Karpas-422 (cell line): ENCODE results near the gene PUM2. TPM values are rescaled to one million over a fixed set of nuclear protein-coding genes. Genes with fewer than 3 reads are reported as not detected.
A peak's percentile ranks its signal among the peaks of the same experiment; 100 is the strongest.

ENCODE experiments used
- DNase-seq: peaks from one replicate; pipeline ENCODE4 v3.0.0-alpha.2; 2015
- H2AFZ ChIP-seq: fragments of 200-600 bp; sonication (generic); 2 replicates; pipeline ENCODE4 v1.6.1; 2014; ENCODE audit warnings: antibody characterized with exemption, low read length, mixed read lengths
- H3K27ac ChIP-seq: fragments of 200-600 bp; sonication (generic); 2 replicates; pipeline ENCODE4 v1.5.1; 2014; ENCODE audit warnings: mild to moderate bottlenecking, low read length, moderate library complexity
- H3K27me3 ChIP-seq: fragments of 200-600 bp; sonication (generic); 2 replicates; pipeline ENCODE4 v1.6.1; 2014; ENCODE audit warnings: low read length, mixed read lengths
- H3K36me3 ChIP-seq: fragments of 200-600 bp; sonication (generic); 2 replicates; pipeline ENCODE4 v1.6.1; 2014; ENCODE audit warnings: low read length, mixed read lengths; ENCODE audit not compliant: insufficient read depth
- H3K4me1 ChIP-seq: fragments of 200-600 bp; sonication (generic); 2 replicates; pipeline ENCODE4 v1.6.1; 2014; ENCODE audit warnings: mild to moderate bottlenecking, low read length, mixed read lengths
- H3K4me2 ChIP-seq: fragments of 200-600 bp; sonication (generic); 2 replicates; pipeline ENCODE4 v1.6.1; 2014; ENCODE audit warnings: low read length, low read depth, mild to moderate bottlenecking; ENCODE audit not compliant: poor library complexity, severe bottlenecking
- H3K4me3 ChIP-seq: fragments of 200-600 bp; sonication (generic); 2 replicates; pipeline ENCODE4 v1.5.1; 2014; ENCODE audit warnings: mild to moderate bottlenecking, antibody characterized with exemption, low read length, mixed read lengths
- H3K79me2 ChIP-seq: fragments of 200-600 bp; sonication (generic); 2 replicates; pipeline ENCODE4 v1.6.1; 2014; ENCODE audit warnings: mild to moderate bottlenecking, low read length, mixed read lengths
- H3K9ac ChIP-seq: fragments of 200-600 bp; sonication (generic); 2 replicates; pipeline ENCODE4 v1.6.0; 2014; ENCODE audit warnings: low read length
- H3K9me2 ChIP-seq: fragments of 200-600 bp; sonication (generic), shearing (Covaris generic); replicated peaks from 2 replicates; pipeline ENCODE4 v1.6.0; 2014; ENCODE audit warnings: mild to moderate bottlenecking, low read length, moderate library complexity; ENCODE audit not compliant: insufficient read depth
- H3K9me3 ChIP-seq: fragments of 300-700, 200-600 bp; sonication (generic); 2 replicates; pipeline ENCODE4 v1.6.1; 2014; ENCODE audit warnings: low read length, mixed read lengths
- H4K20me1 ChIP-seq: fragments of 200-600 bp; sonication (generic); 2 replicates; pipeline ENCODE4 v1.6.1; 2014; ENCODE audit warnings: mild to moderate bottlenecking, antibody characterized with exemption, low read length, low read depth; ENCODE audit not compliant: insufficient read depth
- total RNA-seq: library from RNA; depleted of rRNA; stranded (reverse); fragments of >200 nt; shearing (Covaris generic); gene quantifications from 2 replicates; pipeline ENCODE4 v1.2.3, GENCODE V29; 2014; ENCODE audit warnings: low replicate concordance

Gene PUM2
- total RNA-seq, 1 experiment from 2014 or later = 80.3 TPM

DNA sequence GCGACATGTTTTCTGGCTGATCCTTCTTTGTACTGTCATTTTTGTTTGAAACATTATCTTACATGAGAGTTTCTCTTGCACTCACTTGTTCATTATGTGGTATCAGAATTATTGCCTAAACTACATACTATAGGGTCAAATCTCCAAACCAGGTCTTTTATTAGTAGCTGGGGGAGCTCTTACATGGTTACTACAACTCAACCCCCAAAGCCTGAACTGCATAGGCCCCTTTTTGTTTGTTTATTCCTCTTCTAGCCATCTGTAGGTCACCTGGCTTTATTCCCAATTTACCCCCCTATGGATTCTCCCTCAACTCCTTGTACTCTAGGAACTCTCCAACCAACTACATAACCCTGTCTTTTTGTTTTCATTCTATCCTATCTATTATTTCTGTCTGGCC, 46.7 kb downstream of the PUM2 start:
- peak overlapping the region; percentile 16; the same call in 1 of the 2 replicates for H3K27ac ChIP-seq
- H3K4me2 ChIP-seq = no peak overlapping the region
- H3K9ac ChIP-seq = no peak overlapping the region
- H3K4me3 ChIP-seq = no peak overlapping the region
- no peaks in the 10 kb centered on the region for H3K9me3 ChIP-seq
- DNase-seq = no peak
- peaks cover 4% of the 10 kb centered on the region; the same call in 1 of the 2 replicates for H4K20me1 ChIP-seq
- no peaks in the 10 kb centered on the region for H3K9me2 ChIP-seq
- no peak overlapping the region for H2AFZ ChIP-seq
- H3K36me3 ChIP-seq = peaks cover 40% of the 10 kb centered on the region
- H3K79me2 ChIP-seq = peaks cover 91% of the 10 kb centered on the region
- no peaks in the 10 kb centered on the region for H3K27me3 ChIP-seq
- H3K4me1 ChIP-seq = no peaks in the 10 kb centered on the region

DNA sequence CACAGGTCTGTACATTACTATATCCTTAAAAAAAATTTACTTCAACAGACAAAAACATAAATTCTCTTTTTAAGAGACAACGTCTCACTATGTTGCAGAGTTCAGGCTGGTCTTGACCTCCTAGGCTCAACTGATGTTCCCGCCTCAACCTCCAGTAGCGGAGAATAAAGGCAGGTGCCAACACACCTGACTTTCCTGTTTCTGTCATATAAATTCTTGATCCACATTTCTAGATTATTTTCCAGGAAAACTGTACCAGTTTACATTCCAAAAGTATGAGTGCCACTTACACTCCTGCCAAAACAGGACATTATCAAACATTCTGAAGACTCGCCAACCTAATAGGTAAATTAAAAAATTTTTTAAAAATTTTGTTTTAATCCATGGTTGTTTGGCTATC, 48.6 kb downstream of the PUM2 start:
- Histone ChIP-seq H3K79me2 (peaks cover 86% of the 10 kb centered on the region), H3K4me3 (no peak overlapping the region), H2AFZ (no peak overlapping the region), H3K27ac (no peak overlapping the region), H3K4me2 (no peak overlapping the region), H3K9me2 (no peaks in the 10 kb centered on the region), H3K36me3 (peaks cover 26% of the 10 kb centered on the region), H4K20me1 (peaks cover 4% of the 10 kb centered on the region; the same call in 1 of the 2 replicates), H3K9ac (no peak overlapping the region), H3K4me1 (no peaks in the 10 kb centered on the region), H3K27me3 (no peaks in the 10 kb centered on the region), H3K9me3 (no peaks in the 10 kb centered on the region)
- DNase-seq = no peak

DNA sequence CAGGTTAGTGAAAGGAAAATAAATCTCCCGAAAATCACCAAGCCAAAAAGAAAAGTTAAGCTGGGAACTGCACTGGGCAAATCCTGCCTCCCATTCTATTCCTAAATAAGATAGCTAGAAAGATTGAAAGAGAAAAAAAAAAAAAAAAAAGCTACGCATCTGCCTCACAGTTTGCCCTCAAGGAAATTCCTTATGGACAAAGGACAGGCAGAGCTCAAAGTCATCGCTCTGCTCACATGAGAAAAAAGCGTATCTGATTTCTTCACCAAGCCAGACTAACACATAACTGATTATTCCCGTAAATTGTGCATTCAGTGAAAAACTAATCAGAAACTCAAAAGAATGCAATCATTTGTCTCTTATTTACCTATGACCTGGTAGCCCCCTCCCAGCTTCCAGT, 50.0 kb downstream of the PUM2 start:
- H4K20me1 ChIP-seq = peaks cover 4% of the 10 kb centered on the region; the same call in 1 of the 2 replicates
- no peaks in the 10 kb centered on the region for H3K9me2 ChIP-seq
- H3K4me2 ChIP-seq = no peak overlapping the region
- H3K4me3 ChIP-seq = no peak overlapping the region
- DNase-seq = no peak
- no peaks in the 10 kb centered on the region for H3K4me1 ChIP-seq
- peaks cover 84% of the 10 kb centered on the region for H3K79me2 ChIP-seq
- H3K9ac ChIP-seq = no peak overlapping the region
- no peaks in the 10 kb centered on the region for H3K9me3 ChIP-seq
- no peak overlapping the region for H2AFZ ChIP-seq
- H3K27me3 ChIP-seq = no peaks in the 10 kb centered on the region
- no peak overlapping the region for H3K27ac ChIP-seq
- peaks cover 18% of the 10 kb centered on the region; the same call in 1 of the 2 replicates for H3K36me3 ChIP-seq

DNA sequence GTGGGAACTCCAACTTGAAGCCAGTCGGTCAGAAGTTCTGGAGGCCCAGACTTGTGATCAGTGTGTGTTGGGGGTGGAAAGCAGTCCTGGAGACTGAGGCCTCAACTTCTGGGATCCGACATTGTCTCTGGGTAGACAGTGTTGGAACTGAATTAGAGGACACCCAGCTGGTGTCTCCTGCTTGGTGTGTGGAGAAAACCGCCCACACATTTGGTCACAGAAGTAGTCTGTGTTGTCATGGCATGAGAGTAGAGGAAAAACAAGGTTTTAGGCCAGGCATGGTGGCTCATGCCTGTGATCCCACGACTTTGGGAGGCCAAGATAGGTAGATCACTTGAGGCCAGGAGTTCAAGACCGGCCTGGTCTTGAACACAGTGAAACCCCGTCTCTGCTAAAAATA, 51.5 kb downstream of the PUM2 start:
- no peak for DNase-seq
- Histone ChIP-seq H4K20me1 (0 out of 2 replicates have a peak, but pooled peaks cover 4% of the 10 kb centered on the region), H3K9me2 (no peaks in the 10 kb centered on the region), H2AFZ (no peak overlapping the region), H3K9me3 (no peaks in the 10 kb centered on the region), H3K4me3 (no peak overlapping the region), H3K79me2 (peaks cover 84% of the 10 kb centered on the region), H3K36me3 (peaks cover 21% of the 10 kb centered on the region; the same call in 1 of the 2 replicates), H3K4me2 (no peak overlapping the region), H3K27ac (no peak overlapping the region), H3K27me3 (no peaks in the 10 kb centered on the region), H3K9ac (no peak overlapping the region), H3K4me1 (no peaks in the 10 kb centered on the region)

DNA sequence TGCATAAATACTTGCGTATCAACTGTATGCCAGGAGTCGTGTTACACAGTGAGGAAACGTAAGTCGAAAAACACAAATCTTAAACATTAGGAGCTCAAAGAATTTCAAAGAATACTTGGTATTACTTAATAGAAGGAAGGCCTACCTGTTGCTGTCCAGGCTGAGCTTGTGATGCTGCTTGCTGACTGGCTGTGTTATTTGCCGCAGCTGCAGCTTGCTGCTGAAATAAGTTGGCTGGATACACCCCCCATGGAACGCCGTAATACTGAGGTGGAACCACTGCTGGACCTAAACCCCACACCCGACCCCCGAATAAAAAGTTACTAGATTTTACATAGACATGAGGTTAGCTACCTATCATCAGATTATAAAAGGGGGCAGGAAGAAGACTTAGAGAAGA, 56.4 kb downstream of the PUM2 start:
- no peak overlapping the region for H3K4me3 ChIP-seq
- peaks cover 74% of the 10 kb centered on the region for H3K79me2 ChIP-seq
- DNase-seq = no peak
- no peaks in the 10 kb centered on the region for H3K9me2 ChIP-seq
- no peaks in the 10 kb centered on the region for H3K9me3 ChIP-seq
- H2AFZ ChIP-seq = no peak overlapping the region
- H4K20me1 ChIP-seq = 0 out of 2 replicates have a peak, but pooled peaks cover 4% of the 10 kb centered on the region
- H3K27ac ChIP-seq = no peak overlapping the region
- no peaks in the 10 kb centered on the region for H3K4me1 ChIP-seq
- H3K9ac ChIP-seq = no peak overlapping the region
- no peak overlapping the region for H3K4me2 ChIP-seq
- no peaks in the 10 kb centered on the region for H3K27me3 ChIP-seq
- peaks cover 38% of the 10 kb centered on the region; the same call in 1 of the 2 replicates for H3K36me3 ChIP-seq

DNA sequence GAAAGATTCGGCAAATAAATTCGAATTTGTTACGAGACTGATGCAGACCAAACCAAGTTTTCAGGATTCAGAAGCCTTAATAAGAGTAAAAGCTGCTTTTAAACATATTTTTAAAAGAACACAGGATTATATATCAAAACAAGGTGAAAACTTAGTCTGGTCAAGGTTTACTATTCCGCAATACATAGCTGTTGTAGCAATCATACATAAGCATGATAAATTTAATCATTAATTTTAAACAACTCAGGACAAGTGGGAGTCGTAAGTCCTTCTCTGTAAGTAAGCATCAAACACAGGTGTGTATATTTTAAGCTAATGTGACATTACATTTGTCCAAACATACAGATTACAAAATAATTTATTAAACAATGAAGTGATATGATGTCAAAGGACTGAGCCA, 57.7 kb downstream of the PUM2 start:
- Histone ChIP-seq H3K4me3 (no peak overlapping the region), H3K36me3 (peaks cover 46% of the 10 kb centered on the region), H3K9me3 (no peaks in the 10 kb centered on the region), H3K27me3 (no peaks in the 10 kb centered on the region), H3K4me1 (no peaks in the 10 kb centered on the region), H4K20me1 (peaks cover 4% of the 10 kb centered on the region; the same call in 1 of the 2 replicates), H3K9ac (no peak overlapping the region), H3K79me2 (peaks cover 78% of the 10 kb centered on the region), H3K4me2 (no peak overlapping the region), H3K9me2 (no peaks in the 10 kb centered on the region), H2AFZ (no peak overlapping the region), H3K27ac (no peak overlapping the region)
- DNase-seq = no peak

DNA sequence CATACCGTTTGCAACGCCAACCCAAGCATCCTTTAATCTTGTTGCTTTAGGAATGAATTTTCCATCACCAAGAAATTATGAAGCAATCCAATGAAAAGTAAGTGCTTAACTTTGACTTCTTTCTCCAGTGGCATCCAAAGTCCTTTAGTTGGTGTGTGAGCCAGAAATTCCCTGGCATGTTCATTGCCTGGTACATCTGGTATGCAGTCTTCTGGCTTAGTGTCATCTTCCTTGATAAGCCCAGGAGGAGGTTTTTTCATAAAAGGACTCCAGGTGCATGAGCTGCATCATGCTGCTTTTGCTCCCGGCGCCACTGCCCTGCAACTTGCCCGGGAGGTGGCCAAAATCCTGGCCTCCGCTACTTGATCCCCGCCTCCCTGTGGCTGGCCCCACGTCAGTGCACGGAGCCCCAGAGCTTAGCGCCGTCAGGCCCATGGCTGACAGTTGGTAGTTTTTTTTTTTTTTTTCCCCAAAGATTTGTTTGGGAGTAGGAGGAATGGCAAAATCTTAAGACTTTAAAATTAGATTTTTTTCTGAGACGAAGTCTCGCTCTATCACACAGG, 58.7 kb downstream of the PUM2 start:
- Histone ChIP-seq H2AFZ (no peak overlapping the region), H4K20me1 (peaks cover 8% of the 10 kb centered on the region), H3K27me3 (no peaks in the 10 kb centered on the region), H3K79me2 (peaks cover 79% of the 10 kb centered on the region), H3K9me3 (no peaks in the 10 kb centered on the region), H3K9me2 (no peaks in the 10 kb centered on the region), H3K4me2 (no peak overlapping the region), H3K36me3 (peaks cover 44% of the 10 kb centered on the region), H3K9ac (no peak overlapping the region), H3K27ac (no peak overlapping the region), H3K4me3 (no peak overlapping the region), H3K4me1 (no peaks in the 10 kb centered on the region)
- no peak for DNase-seq

DNA sequence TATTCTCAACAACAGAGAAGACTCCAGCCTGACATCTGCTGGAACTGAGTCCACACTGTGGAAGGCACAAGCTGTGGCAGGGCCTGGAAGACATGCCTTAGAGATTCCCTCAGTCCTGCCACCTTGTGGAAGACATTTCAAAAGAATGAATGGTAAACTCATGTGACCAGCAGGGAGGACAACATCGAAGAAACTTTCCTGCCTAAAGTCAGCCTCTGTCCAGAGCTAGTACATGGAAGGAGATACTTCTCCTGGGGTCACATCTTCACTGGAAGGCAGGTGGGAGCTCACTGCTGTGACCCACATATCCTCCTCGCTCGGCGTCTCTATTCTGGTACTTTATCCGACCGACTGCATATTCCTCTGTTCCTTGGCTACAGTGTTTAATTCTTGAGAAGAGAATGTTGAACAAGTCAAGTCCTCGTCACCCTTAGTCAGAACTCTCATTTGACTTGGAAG, 59.5 kb downstream of the PUM2 start:
- Histone ChIP-seq H4K20me1 (peaks cover 8% of the 10 kb centered on the region), H2AFZ (no peak overlapping the region), H3K27ac (no peak overlapping the region), H3K36me3 (peaks cover 44% of the 10 kb centered on the region), H3K4me2 (no peak overlapping the region), H3K9me3 (no peaks in the 10 kb centered on the region), H3K4me1 (no peaks in the 10 kb centered on the region), H3K79me2 (peaks cover 81% of the 10 kb centered on the region), H3K9me2 (no peaks in the 10 kb centered on the region), H3K4me3 (no peak overlapping the region), H3K27me3 (no peaks in the 10 kb centered on the region), H3K9ac (no peak overlapping the region)
- peak; percentile 80 for DNase-seq
